T1000 (cell line): ENCODE measurements around the gene TTLL9.
"Not testable (repeated sequence)": the region's sequence is repeated elsewhere in the genome, so short reads cannot be mapped to it uniquely, and the experiment has no call there.

Source experiments
- DNase-seq: peaks from one replicate; lab custom pipeline; 2025; ENCODE audit warnings: mixed read lengths; lab: John Stamatoyannopoulos, UW

Gene TTLL9

DNA sequence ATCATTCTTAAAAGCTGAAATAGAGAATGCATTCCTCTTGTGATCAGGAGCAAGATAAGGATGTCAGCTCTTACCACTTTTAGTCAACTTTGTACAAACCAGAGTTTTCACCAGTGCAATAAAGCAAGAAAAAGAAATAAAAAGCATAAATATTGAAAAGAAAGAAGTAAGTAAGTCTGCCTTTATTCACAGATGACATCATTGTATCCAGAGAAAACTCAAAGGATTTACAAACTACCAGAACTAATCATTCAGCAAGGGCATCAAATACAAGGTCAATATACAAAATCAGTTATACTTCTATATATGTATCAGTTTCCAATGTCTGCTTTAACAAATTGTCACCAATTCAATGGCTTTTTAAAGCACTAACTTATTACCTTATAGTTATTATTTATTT, 13.4 kb downstream of the TTLL9 start:
- DNase-seq, result no peak

DNA sequence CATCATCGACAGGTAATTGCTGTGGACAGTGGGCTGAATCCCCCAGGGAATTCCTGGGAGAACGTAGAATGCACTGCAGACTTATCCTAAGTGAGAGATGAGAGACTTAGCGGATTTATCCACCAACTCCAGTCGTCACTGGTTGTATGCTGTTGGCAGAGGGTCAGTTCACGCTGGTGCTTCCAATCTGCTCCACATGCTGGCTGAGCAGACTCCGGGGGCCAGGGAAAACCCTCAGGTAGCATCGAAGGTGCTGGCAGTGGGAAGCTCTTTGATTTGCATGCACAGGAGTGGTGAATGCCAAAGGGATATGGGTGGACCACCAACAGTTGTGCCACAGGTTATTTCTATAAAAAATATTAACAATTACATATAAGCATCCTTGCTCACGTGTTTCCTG, 20.2 kb downstream of the TTLL9 start:
- DNase-seq, result no peak

- no peak for DNase-seq
These were observed 24.7 kb downstream of the TTLL9 start for GRCh38 chr20:31894980-31895675.

DNA sequence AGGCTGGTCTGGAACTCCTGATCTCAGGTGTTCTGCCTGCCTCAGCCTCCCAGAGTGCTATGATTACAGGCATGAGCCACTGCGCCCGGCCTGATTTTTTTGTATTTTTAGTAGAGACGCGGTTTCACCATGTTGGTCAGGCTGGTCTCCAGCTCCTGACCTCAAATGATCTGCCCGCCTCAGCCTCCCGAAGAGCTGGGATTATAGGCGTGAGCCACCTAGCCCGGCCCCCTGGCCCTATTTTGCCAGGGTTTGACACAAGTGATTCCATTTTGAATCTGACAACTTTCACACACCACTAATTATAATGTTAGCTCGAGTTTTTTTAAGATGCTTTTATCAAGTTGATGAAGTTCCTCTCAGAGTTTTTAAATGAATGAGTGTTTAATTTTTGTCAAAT, 25.6 kb downstream of the TTLL9 start:
- no peak for DNase-seq

GRCh38 chr20:31897541-31897940, 27.1 kb downstream of the TTLL9 start:
- DNase-seq, result no peak

DNA sequence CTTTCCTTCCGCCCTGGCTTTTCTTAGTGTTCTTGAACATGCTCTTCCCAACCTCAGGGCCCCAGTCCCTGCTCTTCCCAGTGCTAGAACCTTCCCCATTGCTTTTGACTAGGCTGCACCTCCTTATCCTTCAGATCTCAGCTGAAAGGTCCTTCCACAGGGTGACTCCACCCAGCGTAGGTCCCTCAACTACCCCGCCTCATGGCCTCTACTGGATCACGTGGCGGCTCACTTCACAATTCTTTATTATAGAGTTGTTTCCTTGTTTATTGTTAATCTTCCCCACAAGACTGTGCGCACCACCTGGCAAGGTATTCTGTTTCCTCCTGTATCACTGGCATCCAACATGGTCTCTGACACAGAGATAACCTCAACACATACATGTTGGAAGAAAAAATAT, 31.2 kb downstream of the TTLL9 start:
- no peak for DNase-seq

GRCh38 chr20:31903627-31904386, 33.4 kb downstream of the TTLL9 start:
- DNase-seq, result no peak

- no peak for DNase-seq
These were observed 35.6 kb downstream of the TTLL9 start for GRCh38 chr20:31906001-31906400.

DNA sequence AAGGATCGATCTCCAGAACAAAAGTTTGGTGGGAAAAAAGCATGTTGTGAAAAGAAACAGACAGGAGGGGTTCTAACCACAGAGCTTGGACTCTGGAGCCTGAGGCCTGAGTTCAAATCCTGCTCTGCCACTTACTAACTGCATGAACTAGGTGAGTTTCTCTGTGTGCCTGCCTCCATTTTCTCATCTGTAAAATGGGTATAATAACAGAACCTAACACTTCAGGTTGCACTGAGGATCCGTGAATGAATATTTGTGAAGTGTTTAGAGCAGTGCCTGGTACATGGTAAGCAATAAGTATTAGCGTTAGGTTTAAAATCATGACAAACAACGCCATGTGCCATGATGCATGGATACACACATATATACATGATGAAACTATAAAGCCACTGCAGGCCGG, 36.6 kb downstream of the TTLL9 start:
- DNase-seq, result no peak

DNA sequence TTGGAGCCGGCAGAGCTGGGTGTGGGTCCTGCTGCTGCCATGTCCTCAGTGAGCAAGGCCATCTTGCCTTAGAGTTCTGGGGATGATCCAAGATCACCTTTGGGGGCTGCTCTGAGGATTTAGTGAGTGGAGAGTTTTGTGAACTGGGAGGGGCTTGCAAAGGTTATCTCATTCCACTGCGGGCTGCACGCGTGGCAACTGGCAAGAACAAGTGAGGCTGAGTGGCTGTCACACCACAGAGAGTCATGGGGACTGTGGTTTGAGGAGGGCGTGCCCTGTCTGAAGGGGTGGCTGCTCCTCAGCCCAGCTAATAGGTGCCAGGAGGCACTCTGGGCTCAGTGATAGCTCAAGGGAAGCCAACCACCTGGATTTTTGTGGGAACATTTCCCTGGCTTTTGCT, 37.6 kb downstream of the TTLL9 start:
- no peak for DNase-seq

- no peak for DNase-seq
These were observed 38.0 kb downstream of the TTLL9 start for GRCh38 chr20:31908424-31908823.

DNA sequence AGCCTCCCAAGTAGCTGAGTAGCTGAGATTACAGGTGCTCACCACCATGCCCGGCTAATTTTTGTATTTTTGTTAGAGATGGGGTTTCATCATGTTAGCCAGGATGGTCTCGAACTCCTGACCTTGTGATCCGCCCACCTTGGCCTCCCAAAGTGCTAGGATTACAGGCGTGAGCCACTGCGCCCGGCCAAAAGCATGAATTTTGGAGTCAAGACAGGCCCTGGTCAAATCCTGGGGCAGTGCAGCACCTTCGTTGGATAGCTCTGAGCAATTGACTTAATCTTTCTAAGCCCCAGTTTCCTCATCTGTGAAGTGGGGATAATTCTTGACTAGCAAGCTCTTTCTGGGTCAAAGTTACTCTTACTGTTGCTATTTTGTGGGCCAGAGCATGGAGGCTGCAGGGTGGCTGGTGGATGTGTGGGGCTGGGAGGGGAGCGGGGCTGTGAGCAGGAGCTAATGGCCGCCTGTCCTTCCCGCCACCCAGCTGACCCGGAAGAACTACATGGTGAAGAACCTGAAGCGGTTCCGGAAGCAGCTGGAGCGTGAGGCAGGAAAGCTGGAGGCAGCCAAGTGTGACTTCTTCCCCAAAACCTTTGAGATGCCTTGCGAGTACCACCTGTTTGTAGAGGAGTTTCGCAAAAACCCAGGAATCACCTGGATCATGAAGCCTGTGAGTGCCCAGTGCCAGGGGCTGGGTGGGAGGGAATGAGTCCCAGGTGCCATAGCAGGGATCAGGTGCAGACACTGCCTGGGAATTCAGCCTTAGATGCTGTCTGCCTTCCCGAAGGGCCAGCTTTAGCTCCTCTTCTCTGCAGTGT, 39.0 kb downstream of the TTLL9 start:
- DNase-seq, result no peak

GRCh38 chr20:31910071-31910803, 39.8 kb downstream of the TTLL9 start:
- DNase-seq, result no peak

DNA sequence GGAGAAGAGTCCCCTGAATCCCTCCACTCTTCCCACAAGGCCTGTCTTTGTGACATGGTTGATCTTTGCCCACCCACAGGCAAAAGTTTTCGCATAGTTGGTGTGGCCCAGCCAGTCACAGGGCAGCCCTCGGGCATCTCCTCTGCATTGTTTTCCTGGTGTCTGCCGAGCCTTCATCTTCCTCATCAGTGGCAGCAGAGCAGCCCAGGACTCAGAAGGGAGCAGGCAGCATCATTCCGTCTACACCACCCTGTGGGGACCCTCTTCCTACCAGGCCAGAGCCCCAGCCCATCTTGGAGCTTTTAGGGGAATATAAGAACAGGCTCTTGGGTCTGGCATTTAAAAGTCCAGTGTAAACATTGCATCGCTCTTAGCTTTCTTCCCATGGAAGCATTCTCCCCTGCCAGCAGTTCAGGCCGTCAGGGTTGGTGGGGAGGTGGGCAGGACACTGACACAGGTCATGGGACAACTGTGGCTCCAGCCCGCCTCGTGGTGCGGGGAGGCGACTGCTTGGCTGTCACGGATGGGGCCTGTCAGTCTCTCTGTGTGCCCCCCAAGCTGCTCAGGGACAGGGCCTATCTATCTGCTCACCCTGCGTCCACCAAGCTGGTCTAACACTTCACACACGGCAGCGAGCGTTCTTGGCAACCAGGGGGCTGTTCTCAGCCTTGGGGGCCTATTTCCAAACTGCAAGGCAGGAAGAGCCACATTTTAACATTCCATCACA, 43.2 kb downstream of the TTLL9 start:
- no peak for DNase-seq

DNA sequence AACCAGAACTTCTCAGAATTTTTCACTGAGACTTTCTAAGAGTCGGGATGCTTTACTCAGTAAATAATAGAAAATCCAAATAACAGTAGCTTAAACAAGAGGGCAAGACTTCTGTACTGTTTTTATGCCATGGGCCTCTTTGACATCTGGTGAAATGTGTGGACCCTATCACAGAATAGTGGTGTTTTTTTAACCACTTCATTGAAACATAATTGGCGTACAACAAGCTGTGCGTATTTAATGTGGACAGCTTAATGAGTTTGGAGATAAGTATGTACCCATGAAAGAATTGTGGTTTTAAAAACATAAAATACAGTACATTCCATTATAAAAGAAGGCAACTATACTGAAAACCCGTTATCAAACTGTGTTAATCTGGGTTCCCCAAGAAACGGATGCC, 43.7 kb downstream of the TTLL9 start:
- no peak for DNase-seq

- DNase-seq, result no peak
These were observed 45.3 kb downstream of the TTLL9 start for GRCh38 chr20:31915491-31916280.

DNA sequence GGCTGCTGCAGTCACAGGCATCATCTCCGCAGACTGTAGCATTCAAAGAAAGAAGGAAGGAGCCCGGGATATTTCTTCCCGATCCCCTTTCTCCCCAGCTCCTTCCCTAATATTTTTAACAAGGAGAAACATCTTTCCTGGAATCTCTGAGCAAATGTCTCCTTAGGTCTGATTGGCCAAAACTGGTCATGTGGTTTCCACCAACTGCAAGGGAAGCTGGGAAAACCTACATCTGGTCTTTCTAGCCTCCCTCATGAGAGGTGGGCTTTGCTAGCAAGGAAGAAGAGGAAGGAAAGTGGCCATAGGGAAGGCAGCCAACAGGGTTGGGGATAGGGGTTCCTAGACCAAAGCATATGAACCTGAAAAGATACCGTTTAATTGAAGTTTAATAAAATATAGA, 46.3 kb downstream of the TTLL9 start:
- DNase-seq, result no peak

- DNase-seq, result not testable (repeated sequence)
These were observed 47.6 kb downstream of the TTLL9 start for GRCh38 chr20:31917962-31918412.

DNA sequence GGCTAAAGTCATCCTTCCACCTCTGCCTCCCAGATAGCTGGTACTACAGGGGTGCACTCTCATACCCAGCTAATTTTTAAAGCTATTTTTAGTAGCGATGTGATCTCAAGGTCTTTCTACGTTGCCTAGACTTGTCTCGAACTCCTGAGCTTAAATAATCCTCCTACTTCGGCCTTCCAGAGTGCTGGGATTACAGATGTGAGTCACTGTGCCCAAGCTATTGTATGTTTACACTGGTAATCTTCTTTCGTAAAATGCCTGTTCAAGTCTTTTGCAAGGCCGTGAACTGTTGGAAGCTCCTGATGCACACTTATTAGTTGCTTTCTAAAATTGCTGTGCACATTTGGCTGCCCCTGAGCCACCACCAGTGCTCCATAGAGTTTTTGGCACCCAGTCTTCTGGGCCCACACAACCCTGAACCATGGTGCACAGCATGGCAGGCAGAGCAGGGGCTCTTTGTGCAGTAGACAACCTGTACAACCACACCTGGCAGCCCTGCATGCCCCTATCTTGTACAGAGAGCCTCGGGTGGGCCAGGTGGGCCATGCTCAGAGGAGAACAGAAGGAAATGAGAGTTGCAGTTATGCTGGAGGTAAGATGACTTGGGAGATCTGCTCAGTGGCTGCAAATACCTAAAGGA, 48.2 kb downstream of the TTLL9 start:
- no peak for DNase-seq
